Measurements from ENCODE around the gene ADARB1.

- no peak for TF ChIP-seq CTCF (IDR thresholded peaks at IDR 0.05)
- TF ChIP-seq POLR2AphosphoS5 (IDR thresholded peaks at IDR 0.05) = no peak
- no peak for TF ChIP-seq EP300 (IDR thresholded peaks at IDR 0.05)
Measured at GRCh38 chr21:45072738-45073300, 1.6 kb upstream of the ADARB1 start.

Data from stomach (tissue), 4 donors.